ENCODE results near the gene IFT43.

Gene IFT43

GRCh38 chr14:76115010-76115422 is 129.5 kb downstream of the IFT43 start:
- DNase-seq = no peak

DNA sequence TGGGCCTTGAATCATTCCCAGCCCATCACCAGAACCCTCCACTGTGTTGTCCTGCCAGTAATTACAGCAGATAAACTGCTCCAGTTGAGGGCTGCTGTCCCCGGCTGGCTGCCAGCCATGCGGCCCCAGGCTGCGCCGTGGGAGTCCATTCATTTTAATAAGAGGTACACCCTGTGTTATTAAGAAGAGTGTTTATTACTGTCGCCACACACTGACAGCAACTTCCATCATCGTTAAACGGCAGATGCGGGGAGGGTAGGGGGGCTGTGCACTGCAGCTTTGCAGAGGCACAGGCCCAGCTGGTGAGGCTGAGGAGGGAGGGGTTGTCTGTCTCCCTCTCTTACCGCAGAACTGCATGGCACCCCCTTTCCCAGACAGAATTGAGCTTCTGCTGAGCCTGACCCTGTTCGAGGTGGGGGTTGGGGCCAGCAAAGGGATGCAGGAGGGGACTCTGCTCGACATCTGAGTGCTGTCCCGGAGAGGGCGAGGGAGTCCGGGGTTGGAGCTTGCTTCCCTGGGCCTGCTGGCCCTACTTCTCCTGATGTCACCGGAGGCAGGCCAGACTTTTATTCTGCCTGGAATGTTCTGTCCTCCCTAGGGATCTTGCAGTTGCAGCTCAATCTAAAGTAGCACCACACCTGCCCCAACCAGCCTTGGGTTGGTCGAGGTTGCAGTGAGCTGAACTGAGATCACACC is 132.4 kb downstream of the IFT43 start:
- no peak for DNase-seq

DNA sequence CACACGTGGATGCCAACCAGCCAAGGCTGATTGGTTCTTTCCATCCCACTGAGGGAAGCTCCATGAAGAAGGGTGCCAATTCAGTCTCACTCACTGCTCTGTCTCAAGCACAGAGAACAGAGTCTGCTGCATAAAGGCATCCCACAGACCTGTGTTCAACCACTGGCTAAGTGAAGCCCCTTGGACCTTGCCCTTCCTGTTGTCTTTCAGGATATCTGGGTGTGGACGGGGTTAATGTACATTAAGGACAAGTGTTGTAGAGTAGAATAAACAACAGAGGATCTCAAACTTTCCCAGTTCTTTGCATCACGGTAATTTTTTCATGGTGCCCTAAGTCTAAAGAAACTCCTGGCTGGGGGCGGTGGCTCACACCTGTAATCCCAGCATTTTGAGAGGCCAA is 133.0 kb downstream of the IFT43 start:
- DNase-seq = no peak

DNA sequence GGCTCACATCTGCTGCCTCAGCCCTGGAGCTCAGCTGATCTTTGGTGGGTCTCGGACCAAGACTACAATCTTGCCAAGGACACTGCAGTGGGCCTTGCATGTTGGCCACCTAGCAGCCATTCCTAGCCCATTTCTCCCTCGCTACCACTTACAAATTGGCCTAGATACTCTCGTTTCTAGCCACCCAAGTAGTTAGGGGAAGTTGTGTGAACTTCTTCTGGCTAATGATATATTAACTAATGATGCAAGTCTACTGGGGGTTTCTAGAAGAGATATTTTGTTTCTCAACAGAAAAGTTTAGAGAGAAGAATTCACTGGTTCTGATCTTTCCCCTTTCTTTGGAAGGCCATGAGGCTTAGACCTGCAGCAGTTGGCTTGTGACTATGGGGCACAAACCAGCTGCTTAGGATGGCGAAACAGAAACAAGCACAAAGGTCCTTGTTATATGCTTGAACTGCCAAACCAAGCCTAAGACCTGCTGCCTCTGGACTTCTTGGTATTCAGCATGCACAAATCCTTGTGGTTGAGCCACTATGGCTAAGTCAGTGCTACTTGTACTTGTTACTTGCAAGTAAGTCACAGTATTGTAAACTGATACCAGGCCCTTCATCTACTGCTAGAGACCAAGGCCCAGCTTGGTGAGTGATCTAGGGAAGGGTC is 135.7 kb downstream of the IFT43 start:
- no peak for DNase-seq

GRCh38 chr14:76123426-76124225 is 138.1 kb downstream of the IFT43 start:
- no peak for DNase-seq

DNA sequence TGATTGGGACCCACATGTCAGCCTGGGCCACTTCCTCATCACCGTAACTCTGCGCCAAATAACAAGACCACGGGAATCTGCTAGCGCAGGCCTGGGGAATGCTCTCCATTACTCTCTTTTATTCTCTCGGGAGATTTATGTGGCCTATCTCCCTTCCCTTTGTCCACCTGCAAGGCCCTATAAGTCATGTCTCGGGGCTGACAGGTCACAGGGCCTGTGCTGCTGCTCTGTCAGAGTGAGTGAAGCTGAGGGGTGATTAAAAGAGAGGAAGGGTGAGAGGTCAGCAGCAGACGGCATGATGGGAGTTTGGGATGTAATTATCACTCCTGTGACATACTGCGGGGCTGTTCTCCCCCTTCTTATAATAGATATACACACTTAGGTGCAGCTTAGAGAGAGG is 139.9 kb downstream of the IFT43 start:
- no peak for DNase-seq

DNA sequence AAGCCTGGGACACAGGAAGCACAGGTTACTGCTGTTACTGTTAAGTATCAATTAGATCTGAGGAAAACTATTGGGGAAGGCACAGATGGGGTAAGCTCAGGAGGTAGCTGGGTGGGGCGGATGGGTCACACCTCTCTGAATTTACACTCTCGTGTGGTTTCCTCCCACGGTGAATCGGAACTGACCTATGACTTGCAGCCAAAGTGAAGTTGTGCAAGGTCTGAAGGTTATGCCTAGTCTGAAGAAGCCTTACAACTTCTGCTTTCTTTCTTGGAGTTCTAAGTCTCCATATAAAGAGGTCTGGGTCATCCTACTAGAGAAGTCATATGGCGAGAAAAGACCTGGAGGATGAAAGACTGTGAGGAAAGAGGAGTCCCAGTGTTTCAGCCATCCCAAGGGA is 140.5 kb downstream of the IFT43 start:
- no peak for DNase-seq

GRCh38 chr14:76129851-76130576 is 144.5 kb downstream of the IFT43 start:
- DNase-seq = no peak

DNA sequence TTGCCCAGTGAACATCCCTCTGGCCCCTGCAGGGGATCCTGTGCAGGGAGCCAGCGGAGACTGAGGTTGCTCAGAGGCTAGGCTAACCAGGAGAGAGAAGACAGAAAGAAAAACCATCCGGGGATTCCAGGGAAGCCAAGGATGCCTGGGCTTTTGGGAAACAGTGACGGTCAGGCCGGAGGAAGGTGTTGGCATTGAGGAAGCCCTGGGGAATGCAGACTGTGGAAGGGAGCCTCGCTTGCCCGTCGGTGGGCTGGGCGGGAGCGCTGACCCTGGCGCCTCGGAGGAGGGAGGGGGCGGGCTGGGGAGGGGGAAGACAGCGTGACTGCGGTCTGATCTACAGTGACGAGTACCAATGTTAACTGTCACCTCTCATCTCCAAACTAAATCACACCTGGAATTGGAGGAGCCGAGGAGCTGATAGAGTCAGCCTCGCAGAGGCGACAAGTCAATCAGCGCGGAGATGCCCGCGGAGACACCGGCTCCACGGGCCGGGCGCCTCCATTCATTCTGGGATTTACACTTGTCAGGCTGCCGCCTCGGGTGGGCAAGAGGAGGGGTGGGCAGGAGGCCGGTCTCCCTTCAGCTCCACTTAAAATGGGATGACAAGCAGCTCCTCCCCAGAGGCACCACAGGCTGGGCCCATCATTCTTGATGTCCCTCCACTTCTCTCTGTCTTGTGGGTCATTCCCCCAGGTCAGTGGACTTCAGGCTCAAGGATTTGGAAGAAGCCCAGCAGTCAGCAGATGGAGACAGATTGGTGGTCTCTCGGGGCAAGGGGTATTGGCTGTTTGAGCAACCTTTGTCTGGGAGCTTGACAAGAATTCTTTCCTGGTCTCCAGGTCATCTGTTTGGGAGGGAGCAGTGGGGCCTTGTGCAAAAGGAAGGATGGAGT is 145.8 kb downstream of the IFT43 start:
- no peak for DNase-seq

GRCh38 chr14:76133103-76133502 is 147.5 kb downstream of the IFT43 start:
- no peak for DNase-seq

Data from T1000 (cell line).